CD4-positive, alpha-beta T cell treated with Interleukin-21 for 1 hour (primary cell): Measurements from ENCODE around the gene CFAP299.
"Not testable (repeated sequence)": the region's sequence is repeated elsewhere in the genome, so short reads cannot be mapped to it uniquely, and the experiment has no call there.

ENCODE experiments used
- DNase-seq: peaks from one replicate; pipeline ENCODE4 v3.0.0-alpha.2; 2020

Gene CFAP299

GRCh38 chr4:80333121-80333520 is 2.4 kb upstream of the CFAP299 start:
- DNase-seq: no peak

GRCh38 chr4:80334568-80334967 is 962 bp upstream of the CFAP299 start:
- no peak for DNase-seq

- no peak for DNase-seq
These were observed 340 bp upstream of the CFAP299 start for GRCh38 chr4:80335226-80335553.

- DNase-seq: no peak
These were observed 1.1 kb downstream of the CFAP299 start for GRCh38 chr4:80336582-80336981.

GRCh38 chr4:80340036-80340435 is 4.5 kb downstream of the CFAP299 start:
- no peak for DNase-seq

- DNase-seq: not testable (repeated sequence)
These were observed 7.2 kb downstream of the CFAP299 start for GRCh38 chr4:80342684-80343083.

GRCh38 chr4:80343887-80344286 is 8.4 kb downstream of the CFAP299 start:
- DNase-seq: no peak

- DNase-seq: no peak
These were observed 24.6 kb downstream of the CFAP299 start for GRCh38 chr4:80360084-80360483.

- DNase-seq: no peak
These were observed 25.4 kb downstream of the CFAP299 start for GRCh38 chr4:80360900-80361299.

- peak; percentile 42 for DNase-seq
These were observed 25.9 kb downstream of the CFAP299 start for GRCh38 chr4:80361329-80361900.

GRCh38 chr4:80362578-80363181 is 27.1 kb downstream of the CFAP299 start:
- DNase-seq: peak; percentile 47

- DNase-seq: peak; percentile 71
These were observed 30.4 kb downstream of the CFAP299 start for GRCh38 chr4:80365928-80366327.

GRCh38 chr4:80367737-80368136 is 32.2 kb downstream of the CFAP299 start:
- DNase-seq: no peak

GRCh38 chr4:80370635-80371034 is 35.1 kb downstream of the CFAP299 start:
- no peak for DNase-seq

GRCh38 chr4:80371046-80371445 is 35.5 kb downstream of the CFAP299 start:
- DNase-seq: no peak

- DNase-seq: no peak
These were observed 38.6 kb downstream of the CFAP299 start for GRCh38 chr4:80374180-80374579.

- no peak for DNase-seq
These were observed 46.7 kb downstream of the CFAP299 start for GRCh38 chr4:80382090-80382832.

- no peak for DNase-seq
These were observed 50.1 kb downstream of the CFAP299 start for GRCh38 chr4:80385397-80386280.

- no peak for DNase-seq
These were observed 50.9 kb downstream of the CFAP299 start for GRCh38 chr4:80386281-80386886.

GRCh38 chr4:80387390-80388283 is 52.1 kb downstream of the CFAP299 start:
- DNase-seq: no peak

GRCh38 chr4:80388284-80388607 is 52.7 kb downstream of the CFAP299 start:
- no peak for DNase-seq

- no peak for DNase-seq
These were observed 54.6 kb downstream of the CFAP299 start for GRCh38 chr4:80390178-80390577.
